Measurements from ENCODE around the gene HMCN2.

- TF ChIP-seq, protein P1, sequence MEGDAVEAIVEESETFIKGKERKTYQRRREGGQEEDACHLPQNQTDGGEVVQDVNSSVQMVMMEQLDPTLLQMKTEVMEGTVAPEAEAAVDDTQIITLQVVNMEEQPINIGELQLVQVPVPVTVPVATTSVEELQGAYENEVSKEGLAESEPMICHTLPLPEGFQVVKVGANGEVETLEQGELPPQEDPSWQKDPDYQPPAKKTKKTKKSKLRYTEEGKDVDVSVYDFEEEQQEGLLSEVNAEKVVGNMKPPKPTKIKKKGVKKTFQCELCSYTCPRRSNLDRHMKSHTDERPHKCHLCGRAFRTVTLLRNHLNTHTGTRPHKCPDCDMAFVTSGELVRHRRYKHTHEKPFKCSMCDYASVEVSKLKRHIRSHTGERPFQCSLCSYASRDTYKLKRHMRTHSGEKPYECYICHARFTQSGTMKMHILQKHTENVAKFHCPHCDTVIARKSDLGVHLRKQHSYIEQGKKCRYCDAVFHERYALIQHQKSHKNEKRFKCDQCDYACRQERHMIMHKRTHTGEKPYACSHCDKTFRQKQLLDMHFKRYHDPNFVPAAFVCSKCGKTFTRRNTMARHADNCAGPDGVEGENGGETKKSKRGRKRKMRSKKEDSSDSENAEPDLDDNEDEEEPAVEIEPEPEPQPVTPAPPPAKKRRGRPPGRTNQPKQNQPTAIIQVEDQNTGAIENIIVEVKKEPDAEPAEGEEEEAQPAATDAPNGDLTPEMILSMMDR (IDR thresholded peaks at IDR 0.05) = no peak
- no peak for TF ChIP-seq POLR2A (IDR thresholded peaks at IDR 0.05)
- no peak for TF ChIP-seq POLR2AphosphoS5 (IDR thresholded peaks at IDR 0.05)
These were observed 878 bp upstream of the HMCN2 start for GRCh38 chr9:130264414-130265350.

Data from prostate gland (tissue), 2 donors.